GM23248 (cell line): Measurements from ENCODE around the gene SCYL1.

ENCODE experiments used
- EZH2 ChIP-seq: fragments of 200-600 bp; sonication (generic); IDR thresholded peaks from 2 replicates; pipeline ENCODE4 v1.6.1; 2018; ENCODE audit warnings: antibody characterized with exemption, mild to moderate bottlenecking; ENCODE audit not compliant: insufficient read depth, poor library complexity, severe bottlenecking
- EZH2phosphoT487 ChIP-seq: fragments of 200-600 bp; sonication (generic); IDR thresholded peaks from 2 replicates; pipeline ENCODE4 v1.6.1; 2018; ENCODE audit warnings: antibody characterized with exemption, moderate library complexity, mild to moderate bottlenecking, low read depth; ENCODE audit not compliant: insufficient read depth

GRCh38 chr11:65506290-65506771, 18.6 kb upstream of the SCYL1 start:
- TF ChIP-seq EZH2 (no peak), EZH2phosphoT487 (peak; percentile 30; the same call in 1 of the 2 replicates)
